Hematopoietic multipotent progenitor cell treated with erythropoietin and hydrocortisone succinate and interleukin-3 and kit ligand, for 15 days (in vitro differentiated cells): ENCODE measurements around the gene SMG9.

Experiments used
- DNase-seq: peaks from one replicate; pipeline ENCODE4 v3.0.0-alpha.2; 2015; ENCODE audit warnings: low spot score

Gene SMG9

DNA sequence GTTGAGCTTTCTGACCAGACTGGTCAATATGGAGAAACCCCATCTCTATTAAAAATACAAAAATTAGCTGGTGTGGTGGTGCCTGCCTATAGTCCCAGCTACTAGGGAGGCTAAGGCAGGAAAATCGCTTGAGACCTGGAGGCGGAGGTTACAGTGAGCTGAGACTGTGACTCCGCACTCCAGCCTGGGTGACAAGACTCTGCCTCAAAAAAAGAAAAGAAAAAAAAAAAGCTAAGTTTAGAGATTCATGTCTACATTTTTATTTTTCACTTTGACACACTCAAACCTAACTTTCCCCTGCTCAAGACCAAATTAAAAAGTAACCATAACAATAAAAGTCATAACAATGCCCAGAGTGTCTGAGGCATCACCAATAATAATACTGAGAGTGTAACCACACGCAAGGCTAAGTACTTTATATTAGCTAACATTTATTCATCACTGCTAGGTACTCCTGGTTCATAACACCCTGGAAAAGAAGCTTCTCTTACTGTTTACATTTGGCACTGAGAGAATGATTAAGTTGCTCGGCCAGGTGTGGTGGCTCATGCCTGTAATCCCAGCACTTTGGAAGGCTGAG lies 33.2 kb downstream of the SMG9 start:
- no peak for DNase-seq

DNA sequence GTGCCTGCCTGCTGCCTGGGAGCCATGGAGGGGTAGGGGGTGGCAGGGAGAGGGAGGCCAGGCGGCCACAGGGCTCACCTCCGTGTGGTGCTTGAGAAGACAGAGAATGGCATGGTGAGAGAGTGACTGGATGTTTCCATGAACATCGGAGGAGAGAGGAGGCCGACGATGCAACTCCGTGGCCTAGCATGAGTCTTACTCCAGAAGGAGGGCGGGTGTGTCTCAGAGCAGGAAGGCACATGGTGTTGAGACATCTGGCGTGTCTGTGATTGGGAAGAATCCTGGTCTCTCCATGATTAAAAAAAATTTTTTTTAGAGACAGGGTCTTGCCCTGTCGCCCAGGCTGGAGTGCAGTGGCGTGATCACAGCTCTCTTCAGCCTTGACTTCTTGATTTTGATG lies 33.8 kb downstream of the SMG9 start:
- no peak for DNase-seq

- no peak for DNase-seq
Measured at GRCh38 chr19:43719918-43720317, 34.8 kb downstream of the SMG9 start.

DNA sequence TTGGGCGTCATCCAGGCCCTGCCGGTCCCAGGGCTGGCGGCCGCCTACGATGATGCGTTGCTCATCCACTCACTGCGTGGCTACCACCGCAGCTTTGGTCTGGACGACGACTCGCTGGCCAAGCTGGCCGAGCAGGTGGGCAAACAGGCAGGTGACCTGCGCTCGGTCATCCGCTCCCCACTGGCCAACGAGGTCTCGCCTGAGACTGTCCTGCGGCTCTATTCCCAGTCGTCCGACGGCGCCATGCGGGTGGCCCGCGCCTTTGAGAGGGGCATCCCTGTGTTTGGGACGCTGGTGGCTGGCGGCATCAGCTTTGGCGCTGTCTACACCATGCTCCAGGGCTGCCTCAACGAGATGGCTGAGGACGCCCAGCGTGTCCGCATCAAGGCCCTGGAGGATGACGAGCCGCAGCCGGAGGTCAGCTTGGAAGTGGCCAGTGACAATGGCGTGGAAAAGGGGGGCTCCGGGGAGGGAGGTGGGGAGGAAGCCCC lies 35.3 kb downstream of the SMG9 start:
- no peak for DNase-seq

GRCh38 chr19:43718627-43719377 lies 36.0 kb downstream of the SMG9 start:
- no peak for DNase-seq

DNA sequence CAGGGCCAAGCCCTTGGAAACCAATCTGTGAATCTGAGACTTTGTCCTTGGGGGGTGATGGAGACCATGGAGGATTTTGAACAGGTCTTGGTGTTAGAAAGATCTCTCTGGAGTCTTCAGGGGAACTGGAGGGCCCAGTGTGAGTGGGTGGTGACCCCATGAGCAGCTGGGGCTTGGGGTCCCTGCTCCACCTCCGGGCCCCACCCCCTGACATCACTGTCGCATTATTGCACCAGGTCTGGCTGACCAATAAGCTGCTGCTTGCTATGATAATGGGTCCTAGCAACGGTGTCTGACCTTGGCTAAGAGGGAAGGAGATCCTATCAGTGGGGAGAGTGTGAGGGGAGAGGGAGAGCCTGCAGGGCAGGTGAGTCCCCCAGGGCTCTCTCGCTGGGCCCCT lies 39.0 kb downstream of the SMG9 start, which contains the start of gene IRGC:
Gene IRGC, plus strand, starts transcription at position 301 of the 400 bp plus-strand sequence. CDS start 2,483 bp downstream, outside the sequence.
- no peak for DNase-seq

GRCh38 chr19:43713208-43713607 lies 41.6 kb downstream of the SMG9 start:
- DNase-seq: no peak

DNA sequence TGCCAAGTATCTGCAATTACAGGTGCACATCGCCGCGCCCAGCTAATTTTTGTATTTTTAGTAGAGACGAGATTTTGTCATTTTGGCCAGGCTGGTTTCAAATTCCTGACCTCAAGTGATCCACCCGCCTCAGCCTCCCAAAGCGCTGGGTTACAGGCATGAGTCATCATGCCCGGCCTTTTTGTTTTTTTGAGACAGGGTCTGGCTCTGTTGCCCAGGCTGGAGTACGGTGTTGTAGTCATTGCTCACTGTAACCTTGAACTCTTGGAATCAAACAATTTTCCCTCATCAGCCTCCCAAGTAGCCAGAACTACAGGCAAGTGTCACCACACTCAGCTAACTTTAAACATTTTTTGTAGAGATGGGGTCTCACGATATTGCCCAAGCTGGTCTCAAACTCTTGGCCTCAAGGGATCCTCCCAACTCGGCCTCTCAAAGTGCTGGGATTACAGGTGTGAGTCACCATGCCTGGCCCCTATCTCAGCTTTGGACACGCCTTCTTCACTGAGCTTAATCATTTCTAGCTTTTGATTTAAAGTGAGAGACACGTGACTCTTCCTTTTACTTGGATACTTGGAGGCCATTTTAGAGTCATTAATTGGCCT lies 42.9 kb downstream of the SMG9 start:
- DNase-seq: no peak

DNA sequence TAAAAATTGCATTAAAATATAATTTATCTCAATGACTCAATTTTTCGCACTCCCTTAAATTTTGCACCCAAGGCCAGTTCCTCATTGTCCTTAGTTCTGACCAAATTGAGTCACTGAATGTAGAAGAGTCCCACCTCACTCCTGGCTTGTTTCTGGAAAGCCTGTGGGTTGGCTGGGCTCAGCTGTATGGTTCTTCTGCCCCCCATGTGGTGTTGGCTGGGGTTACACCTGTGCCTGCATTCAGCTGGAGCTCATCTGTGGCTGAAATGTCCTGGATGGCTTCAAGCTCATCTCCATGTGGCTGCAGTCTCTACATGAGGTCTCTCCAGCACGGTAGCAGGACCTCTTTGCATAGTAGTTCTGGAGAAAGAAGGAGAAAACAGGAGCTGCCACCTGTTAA lies 46.0 kb downstream of the SMG9 start:
- DNase-seq: no peak

GRCh38 chr19:43707158-43707712 lies 47.5 kb downstream of the SMG9 start:
- no peak for DNase-seq

GRCh38 chr19:43705729-43706128 lies 49.0 kb downstream of the SMG9 start:
- no peak for DNase-seq

DNA sequence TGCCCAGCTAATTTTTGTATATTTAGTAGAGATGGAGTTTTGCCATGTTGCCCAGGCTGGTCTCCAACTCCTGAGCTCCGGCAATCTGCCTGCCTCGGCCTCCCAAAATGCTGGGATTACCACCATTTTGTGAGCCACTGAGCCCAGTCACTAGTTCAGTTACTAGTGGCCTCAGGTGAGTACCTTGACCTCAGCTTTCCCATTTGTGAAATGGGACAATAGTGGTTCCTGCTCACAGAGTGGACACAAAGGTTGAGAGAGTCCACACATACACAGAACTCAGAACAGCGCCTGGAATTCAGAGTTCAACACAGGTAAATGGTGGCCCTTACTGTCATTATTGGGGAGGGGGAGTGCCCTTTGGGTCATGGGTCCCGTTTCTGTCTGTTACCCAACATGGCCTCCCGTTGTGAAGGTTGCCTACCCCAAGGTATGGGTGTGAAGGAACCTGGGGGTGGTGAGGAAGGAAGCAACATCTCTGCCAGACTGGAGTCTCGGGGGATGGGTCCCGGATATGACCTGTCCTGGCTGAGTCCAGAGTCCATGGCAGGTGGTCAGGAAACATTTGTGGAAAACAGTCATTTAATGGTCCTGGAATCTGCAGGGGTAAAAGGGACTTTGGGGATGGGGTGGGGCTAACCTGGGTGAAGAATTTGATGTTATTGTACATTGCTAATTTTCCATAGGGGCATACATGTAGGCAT lies 50.6 kb downstream of the SMG9 start:
- DNase-seq: no peak

- DNase-seq: no peak
Measured at GRCh38 chr19:43700395-43701000, 54.3 kb downstream of the SMG9 start.

DNA sequence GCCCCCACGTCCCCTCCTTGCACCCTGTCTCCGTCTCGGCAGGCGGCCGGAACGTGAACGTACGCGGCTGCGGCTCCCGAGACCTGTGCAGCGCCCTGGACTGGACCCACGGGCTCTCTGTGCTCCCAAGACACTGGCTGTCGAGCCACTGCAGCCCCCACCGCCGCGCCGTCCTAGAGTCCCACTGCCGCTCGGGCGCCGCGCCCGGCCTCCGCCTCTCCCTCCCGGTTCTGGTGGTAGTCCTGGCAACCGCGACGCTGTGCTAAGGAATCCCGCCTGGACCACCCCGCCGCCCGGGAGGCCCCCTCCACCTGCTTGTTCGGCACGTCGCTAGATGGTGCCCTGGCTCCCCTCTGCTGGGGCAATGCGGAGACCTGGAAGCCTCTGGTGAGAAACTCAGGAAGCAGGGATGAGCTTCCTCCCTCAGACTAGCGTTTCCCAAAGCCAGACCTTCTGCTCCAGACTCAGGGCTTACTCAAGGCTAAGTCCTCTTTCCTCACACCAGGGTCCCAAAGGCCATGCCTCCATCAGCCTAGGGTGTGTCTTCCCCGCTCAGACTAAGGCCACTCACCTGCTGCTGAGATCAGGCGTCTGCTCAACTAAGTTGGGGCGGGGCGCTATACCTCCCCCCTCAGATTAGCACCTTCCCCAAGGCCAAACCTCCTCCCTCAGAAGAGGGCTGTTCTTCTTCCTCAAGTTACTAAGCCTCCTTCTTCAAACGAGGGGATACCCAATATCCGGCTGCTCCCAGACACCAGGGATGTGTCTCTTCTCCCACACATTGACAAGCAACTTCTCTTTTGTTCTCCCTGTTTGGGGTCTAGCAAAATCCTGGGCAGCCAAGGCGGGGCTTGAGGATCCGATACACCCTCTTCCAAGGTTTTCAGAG lies 55.0 kb downstream of the SMG9 start:
- DNase-seq: no peak

DNA sequence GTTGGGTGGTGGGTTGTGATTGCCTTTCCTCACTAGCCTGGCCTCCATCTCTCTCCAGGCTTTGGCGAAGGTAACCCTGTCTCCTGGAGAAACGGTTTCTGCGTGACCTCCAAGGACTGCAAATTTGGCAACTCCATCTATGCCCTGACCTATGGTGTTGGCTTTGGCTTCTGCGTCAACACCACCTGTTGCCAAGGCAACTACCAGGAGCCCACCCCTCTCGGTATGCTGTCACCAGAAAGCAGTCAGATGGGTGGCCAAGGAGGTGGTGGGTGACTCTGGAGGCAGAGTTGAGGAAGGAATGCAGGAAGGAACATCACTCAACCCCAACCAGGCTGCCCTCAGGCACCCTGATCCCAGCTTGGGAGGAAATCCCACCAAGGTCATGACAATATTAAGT lies 57.5 kb downstream of the SMG9 start:
- no peak for DNase-seq

- DNase-seq: no peak
Measured at GRCh38 chr19:43695985-43696704, 58.6 kb downstream of the SMG9 start.

- DNase-seq: no peak
Measured at GRCh38 chr19:43694553-43694952, 60.2 kb downstream of the SMG9 start.

GRCh38 chr19:43692877-43693276 lies 61.9 kb downstream of the SMG9 start:
- no peak for DNase-seq

DNA sequence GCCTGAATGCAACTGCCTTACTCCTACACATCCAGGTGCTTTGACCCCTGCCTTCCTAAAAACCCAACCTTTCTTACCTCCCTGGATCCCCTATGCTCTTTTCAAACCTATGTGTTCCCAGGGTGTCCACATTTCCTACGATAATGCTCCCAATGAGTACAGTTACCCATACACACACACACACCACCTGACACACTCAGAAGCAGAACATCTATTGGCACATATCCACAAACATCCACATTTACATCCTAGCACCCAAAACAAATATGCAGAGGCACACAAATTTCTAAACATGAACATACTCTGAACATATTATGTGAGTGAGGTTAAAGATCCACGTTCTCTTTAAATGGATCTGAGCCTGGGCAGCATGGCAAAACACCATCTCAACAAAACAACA lies 62.4 kb downstream of the SMG9 start:
- no peak for DNase-seq

GRCh38 chr19:43691755-43692154 lies 63.0 kb downstream of the SMG9 start:
- no peak for DNase-seq
